Type B pancreatic cell (in vitro differentiated cells): ENCODE results near the gene TCF25. TPM values are rescaled to one million over a fixed set of nuclear protein-coding genes. Genes with fewer than 3 reads are reported as not detected.

ENCODE experiments used
- DNase-seq: peaks from one replicate; pipeline ENCODE4 v3.0.0; 2021; ENCODE audit warnings: mixed read lengths; ENCODE audit not compliant: unreplicated experiment; ENCODE audit errors: extremely low spot score
- H3K27ac Mint-ChIP-seq: 2 replicates; pipeline ENCODE4 v1.8.0; 2021; ENCODE audit warnings: mild to moderate bottlenecking, mixed read lengths
- H3K27me3 Mint-ChIP-seq: 2 replicates; pipeline ENCODE4 v1.8.0; 2021; ENCODE audit warnings: mixed read lengths
- H3K36me3 Mint-ChIP-seq: 2 replicates; pipeline ENCODE4 v1.8.0; 2021; ENCODE audit warnings: mixed read lengths
- H3K4me1 Mint-ChIP-seq: one replicate; pipeline ENCODE4 v1.8.0; 2021; ENCODE audit warnings: mixed read lengths; ENCODE audit not compliant: unreplicated experiment
- H3K4me3 Mint-ChIP-seq: 2 replicates; pipeline ENCODE4 v1.8.0; 2021; ENCODE audit warnings: mild to moderate bottlenecking, mixed read lengths
- H3K9me3 Mint-ChIP-seq: 2 replicates; pipeline ENCODE4 v1.8.0; 2021; ENCODE audit warnings: mixed read lengths
- total RNA-seq: library from RNA; stranded (reverse); gene quantifications from 2 replicates; pipeline ENCODE4 v1.2.1, GENCODE V29; 2021; ENCODE audit warnings: low replicate concordance
- TF ChIP-seq, protein P1 (sequence below): fragments of 200-600 bp; sonication (generic); conservative IDR thresholded peaks from 2 replicates; pipeline ENCODE4 v1.5.0; 2021; ENCODE audit warnings: antibody characterized with exemption, mild to moderate bottlenecking

The TCF25 gene
- total RNA-seq, 1 donor from 2014 or later, result 184 TPM

DNA sequence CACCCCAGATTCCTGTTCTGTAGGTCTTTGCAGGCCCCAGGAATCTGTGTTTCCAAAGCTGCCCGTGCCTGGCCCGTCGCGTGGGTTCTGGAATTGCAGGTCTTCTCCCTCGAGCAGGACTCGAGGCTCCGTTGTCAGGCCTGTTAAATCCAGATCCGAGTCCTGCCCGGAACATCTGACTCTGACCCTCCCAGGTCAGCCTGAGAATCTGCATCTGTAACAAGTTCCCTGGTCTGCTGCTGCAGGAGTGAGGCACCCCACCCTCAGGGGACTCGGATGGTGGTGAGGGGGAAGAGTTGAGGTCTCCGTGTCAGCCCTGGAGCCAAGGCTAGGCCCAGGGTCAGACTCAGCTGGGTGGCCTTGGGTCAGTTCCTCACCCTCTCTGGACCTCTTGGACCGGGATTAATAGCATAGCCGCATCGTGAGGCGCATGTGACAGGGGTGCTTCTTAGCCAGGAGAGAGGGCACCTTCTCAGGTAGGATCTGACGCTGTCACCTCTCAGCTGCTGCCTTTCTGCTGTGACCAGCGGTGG is 36.3 kb upstream of the TCF25 start:
- Mint-ChIP-seq H3K36me3 (peaks cover 4% of the 10 kb centered on the region), H3K4me1 (peaks cover 6% of the 10 kb centered on the region), H3K27me3 (no peaks in the 10 kb centered on the region), H3K4me3 (no peak overlapping the region), H3K9me3 (no peaks in the 10 kb centered on the region), H3K27ac (no peak overlapping the region)
- TF ChIP-seq, protein P1, sequence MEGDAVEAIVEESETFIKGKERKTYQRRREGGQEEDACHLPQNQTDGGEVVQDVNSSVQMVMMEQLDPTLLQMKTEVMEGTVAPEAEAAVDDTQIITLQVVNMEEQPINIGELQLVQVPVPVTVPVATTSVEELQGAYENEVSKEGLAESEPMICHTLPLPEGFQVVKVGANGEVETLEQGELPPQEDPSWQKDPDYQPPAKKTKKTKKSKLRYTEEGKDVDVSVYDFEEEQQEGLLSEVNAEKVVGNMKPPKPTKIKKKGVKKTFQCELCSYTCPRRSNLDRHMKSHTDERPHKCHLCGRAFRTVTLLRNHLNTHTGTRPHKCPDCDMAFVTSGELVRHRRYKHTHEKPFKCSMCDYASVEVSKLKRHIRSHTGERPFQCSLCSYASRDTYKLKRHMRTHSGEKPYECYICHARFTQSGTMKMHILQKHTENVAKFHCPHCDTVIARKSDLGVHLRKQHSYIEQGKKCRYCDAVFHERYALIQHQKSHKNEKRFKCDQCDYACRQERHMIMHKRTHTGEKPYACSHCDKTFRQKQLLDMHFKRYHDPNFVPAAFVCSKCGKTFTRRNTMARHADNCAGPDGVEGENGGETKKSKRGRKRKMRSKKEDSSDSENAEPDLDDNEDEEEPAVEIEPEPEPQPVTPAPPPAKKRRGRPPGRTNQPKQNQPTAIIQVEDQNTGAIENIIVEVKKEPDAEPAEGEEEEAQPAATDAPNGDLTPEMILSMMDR, result no peak
- DNase-seq, result no peak

DNA sequence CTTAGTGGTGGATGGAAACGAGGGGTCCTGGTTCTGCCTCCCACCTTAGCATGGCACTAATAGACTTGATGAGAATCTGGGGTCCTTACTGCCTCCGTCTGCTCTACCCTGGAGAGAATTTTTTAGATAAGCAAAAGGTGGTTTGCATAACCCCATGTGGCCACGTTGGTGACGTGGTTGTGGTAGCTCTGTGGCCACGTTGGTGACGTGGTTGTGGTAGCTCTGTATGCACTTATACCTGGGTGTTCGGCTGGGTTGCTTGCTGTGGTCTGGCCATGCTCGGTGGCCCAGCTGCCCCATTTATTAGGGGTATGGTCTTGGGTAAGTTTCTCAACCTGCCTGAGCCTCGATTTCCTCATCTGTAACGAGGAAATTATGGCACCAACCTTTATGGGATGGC is 32.1 kb upstream of the TCF25 start:
- Mint-ChIP-seq H3K36me3 (no peaks in the 10 kb centered on the region), H3K4me3 (no peak overlapping the region), H3K27me3 (no peaks in the 10 kb centered on the region), H3K4me1 (peaks cover 6% of the 10 kb centered on the region), H3K9me3 (no peaks in the 10 kb centered on the region), H3K27ac (no peak overlapping the region)
- no peak for DNase-seq
- TF ChIP-seq, protein P1, result no peak

DNA sequence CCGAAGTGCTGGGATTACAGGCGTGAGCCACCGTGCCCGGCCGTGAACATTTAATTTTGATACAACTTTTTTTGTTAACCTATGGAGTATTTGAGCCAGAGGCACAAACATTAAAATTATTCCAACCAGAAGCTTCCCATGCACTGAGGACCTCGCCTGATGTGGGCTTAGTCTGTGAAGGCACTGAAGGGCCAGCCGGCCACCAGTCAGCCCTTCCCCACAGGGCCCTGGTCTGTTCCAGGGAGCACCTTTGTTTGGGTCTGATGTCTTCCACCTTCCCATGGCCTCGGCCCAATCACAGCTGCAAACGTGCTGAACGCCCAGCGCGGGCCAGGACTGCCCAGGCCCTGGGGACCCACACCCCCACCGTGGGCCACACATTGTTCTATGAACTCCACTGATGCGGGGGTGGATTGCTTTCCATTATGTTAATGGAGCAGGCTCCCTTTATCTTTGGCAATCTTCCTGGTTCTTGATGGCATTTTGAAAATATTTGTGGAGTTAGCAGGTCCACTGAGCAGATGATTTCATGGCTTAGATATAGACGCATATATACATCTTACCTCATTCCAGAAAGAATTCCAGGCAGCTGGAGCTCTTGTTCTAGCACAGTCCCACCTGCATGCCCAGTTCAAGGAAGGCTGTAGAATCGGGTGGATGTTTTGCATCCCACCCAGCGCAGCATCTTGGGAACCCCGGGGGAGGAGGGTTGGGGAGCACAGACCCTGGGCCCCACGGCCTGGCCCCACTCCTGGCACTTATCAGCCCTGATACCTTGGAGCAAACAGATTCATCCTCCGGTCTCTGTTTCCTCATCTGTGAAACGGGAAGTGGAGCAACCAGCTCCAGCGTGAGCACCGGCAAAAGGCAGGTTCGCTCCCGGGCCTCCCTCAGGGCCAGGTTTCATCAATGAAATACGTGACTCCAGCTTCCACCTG is 30.7 kb upstream of the TCF25 start:
- Mint-ChIP-seq H3K27ac (no peak overlapping the region), H3K9me3 (no peaks in the 10 kb centered on the region), H3K4me1 (peaks cover 6% of the 10 kb centered on the region), H3K27me3 (no peaks in the 10 kb centered on the region), H3K36me3 (no peaks in the 10 kb centered on the region), H3K4me3 (no peak overlapping the region)
- DNase-seq, result no peak
- TF ChIP-seq, protein P1, result no peak

DNA sequence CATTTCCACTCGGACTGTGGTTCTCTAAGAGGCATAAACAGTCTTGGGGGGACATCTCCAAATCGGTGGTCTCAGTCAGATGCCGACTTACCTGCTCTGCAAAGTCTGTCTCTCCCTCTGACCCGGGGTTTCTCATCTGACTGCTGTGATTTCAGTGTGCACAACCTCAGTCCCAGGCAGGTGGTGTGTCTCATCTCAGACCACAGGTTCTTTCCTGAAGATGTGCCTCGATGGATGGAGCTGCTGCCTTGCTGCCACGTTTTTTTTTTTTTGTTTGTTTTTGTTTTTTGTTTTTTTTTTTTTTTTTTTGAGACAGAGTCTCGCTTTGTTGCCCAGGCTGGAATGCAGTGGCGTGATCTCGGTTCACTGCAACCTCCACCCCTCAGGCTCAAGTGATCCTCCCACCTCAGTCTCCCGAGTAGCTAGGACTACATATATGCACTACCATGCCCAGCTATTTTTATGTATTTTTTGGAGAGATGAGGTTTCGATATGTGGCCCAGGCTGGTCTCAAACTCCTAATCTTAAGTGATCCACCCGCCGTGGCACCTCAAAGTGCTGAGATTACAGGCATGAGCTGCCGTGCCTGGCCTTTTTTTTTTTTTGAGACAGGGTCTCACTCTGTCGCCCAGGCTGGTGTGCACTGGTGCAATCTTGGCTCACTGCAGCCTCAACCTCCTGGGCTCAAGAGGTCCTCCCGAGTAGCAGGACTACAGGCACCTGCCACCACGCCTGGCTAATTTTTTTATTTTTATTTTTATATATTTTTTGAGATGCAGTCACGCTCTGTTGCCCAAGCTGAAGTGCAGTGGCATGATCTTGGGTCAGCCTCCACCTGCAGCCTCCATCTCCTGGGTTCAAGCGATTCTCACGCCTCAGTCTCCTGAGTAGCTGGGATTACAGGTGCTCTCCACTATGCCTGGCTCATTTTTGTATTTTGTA is 29.7 kb upstream of the TCF25 start:
- Mint-ChIP-seq H3K4me1 (peaks cover 6% of the 10 kb centered on the region), H3K4me3 (no peak overlapping the region), H3K9me3 (no peaks in the 10 kb centered on the region), H3K36me3 (no peaks in the 10 kb centered on the region), H3K27ac (no peak overlapping the region), H3K27me3 (no peaks in the 10 kb centered on the region)
- DNase-seq, result no peak
- TF ChIP-seq, protein P1, result no peak

DNA sequence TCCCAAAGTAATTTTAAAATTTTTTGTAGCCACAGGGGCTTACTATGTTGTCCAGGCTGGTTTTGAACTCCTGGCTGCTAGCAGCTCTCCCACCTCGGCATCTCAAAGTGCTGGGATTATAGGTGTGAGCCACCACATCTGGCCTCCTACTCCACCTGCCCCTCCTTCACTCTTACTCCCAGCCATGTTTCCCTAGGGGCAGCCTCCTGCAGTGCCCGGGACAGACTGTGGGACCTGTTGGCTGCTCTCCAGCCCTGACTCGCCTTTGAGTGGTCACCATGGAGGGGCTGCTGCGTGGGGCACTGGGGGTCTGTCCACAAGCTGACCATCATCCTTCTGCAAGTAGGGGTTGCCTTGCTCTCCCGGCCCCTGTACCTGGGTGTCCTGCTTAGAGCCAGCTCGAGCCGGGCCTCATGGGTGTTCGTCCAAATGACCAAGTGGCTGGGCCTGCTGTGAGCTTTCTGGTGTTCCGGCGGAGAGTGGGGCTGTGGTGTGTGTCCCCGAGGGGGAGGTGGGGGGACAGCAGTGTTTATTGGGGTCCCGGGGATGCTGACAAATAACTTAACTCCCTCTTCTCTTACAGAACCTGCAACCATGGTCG is 28.6 kb upstream of the TCF25 start:
- Mint-ChIP-seq H3K4me1 (no peaks in the 10 kb centered on the region), H3K9me3 (no peaks in the 10 kb centered on the region), H3K27ac (no peak overlapping the region), H3K4me3 (no peak overlapping the region), H3K27me3 (no peaks in the 10 kb centered on the region), H3K36me3 (no peaks in the 10 kb centered on the region)
- DNase-seq, result no peak
- TF ChIP-seq, protein P1, result no peak
